ENCODE results near the gene REM2.

REM2 gene, protein sequence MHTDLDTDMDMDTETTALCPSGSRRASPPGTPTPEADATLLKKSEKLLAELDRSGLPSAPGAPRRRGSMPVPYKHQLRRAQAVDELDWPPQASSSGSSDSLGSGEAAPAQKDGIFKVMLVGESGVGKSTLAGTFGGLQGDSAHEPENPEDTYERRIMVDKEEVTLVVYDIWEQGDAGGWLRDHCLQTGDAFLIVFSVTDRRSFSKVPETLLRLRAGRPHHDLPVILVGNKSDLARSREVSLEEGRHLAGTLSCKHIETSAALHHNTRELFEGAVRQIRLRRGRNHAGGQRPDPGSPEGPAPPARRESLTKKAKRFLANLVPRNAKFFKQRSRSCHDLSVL

DNA sequence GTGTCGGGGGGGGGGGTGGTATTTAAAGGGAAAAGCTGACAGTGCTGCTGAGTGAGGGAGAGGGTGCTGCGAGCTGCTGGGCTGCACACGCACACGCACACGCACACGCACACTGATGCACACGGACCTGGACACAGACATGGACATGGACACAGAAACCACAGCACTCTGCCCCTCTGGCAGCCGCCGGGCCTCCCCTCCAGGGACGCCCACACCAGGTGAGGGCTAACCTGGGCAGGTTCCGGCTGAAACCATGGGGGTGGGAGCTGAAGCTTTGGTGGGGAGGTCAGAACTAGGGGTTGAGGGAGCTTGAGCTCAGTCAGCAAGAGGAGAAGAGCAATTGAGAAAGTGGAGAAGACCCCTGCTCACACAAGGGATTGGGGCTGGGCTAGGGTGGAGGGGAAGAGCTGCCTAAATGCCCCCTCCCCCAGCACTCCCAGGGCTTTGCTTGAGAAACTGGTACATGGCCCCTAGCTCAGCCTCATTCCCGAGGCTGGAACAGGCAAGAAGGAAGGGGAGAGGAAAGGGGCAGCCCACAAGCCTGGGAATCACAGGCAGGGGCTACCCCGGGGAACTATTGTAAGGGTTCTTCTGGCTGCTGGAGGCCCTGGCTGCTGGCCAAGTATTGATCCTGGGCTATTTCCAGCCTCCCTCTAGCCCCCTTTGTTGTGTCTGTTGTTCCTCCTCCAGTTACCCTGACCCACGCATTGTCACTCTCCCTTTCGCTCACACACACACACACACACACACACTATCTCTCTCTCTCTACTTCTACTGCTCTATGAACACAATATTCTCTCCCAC is at the start of gene REM2:
REM2 (plus strand) TSS at position 50 of the 804 bp plus-strand sequence; CDS start at position 116, 66 bp downstream.
- DNase-seq = no peak

DNA sequence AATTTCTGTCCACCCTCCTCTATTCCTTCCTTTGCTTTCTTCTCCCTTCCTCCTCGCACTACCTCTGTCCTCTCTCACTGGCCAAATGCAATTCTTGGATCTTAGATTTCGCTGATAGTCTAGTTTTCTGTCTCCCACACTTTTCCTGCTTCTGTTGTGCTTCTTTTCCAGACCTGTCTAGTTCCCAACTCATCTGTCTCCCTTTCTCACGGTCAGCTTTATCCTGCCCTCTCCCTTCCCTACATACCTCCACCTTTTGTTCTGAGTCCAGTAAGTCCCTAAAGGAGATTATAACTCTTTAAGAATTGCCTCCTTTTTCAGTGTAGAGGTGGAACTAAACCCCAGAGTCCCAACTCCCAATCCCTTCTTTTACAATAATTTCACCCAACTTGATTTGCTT is 47.5 kb upstream of the REM2 start:
- no peak for DNase-seq

DNA sequence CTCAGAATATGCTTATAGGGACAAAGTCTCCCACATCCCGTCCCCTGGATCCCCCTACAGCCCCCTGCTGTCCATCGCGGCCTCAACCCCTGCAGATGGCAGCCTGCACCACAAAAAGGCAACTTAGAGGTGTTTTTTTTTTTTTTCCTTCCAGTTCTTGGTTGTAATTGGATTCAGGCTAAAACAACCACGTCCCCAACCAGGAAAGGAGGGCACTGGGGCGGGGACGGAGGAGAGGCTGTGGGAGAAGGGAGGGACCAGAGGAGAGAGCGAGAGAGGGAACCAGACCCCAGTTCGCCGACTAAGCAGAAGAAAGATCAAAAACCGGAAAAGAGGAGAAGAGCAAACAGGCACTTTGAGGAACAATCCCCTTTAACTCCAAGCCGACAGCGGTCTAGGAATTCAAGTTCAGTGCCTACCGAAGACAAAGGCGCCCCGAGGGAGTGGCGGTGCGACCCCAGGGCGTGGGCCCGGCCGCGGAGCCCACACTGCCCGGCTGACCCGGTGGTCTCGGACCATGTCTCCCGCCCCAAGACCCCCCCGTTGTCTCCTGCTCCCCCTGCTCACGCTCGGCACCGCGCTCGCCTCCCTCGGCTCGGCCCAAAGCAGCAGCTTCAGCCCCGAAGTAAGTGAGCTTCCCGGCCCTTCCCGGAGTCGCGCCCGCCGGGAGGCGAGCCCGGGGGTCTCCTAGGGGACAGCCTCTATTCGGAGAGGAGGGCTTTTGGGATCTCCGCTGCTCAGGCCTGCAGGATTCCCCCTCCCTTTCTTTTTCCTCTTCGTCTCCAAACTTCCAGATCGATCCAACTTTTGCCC is 46.5 kb upstream of the REM2 start, which contains the start of gene MMP14:
MMP14 (plus strand) TSS at position 285 of the 813 bp plus-strand sequence; CDS start at position 518, 233 bp downstream.
- no peak for DNase-seq

DNA sequence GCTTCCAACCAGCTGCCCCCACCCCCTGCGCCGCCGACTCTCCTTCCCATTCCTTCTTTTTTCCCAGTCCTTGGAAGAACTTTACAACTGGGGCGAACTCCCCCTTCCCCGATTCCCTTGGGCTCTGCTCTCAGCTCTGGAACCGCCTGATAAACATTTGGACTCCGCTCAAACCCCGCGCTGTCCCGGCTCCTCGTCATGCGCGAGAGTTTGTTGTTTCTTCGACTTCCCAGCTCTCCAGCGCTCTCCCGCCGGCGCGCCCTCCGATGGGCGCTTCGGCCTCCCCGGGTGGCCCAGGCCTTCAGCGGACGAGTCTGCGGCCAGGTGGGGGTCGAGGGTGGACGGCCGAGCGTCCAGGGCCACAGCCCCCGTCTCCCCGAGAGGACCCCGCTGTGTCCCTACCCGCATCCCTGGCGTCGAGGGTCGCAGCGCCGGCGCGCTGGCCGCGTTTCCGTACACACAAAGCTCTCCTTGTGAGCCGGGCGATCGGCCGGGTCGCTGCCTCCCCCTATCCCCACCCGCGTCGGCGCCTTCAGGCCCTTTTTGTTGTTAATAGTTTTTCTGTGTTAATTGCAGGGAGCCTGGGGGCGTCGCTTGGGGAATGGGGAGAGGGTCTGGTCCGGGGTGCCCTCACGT is 45.8 kb upstream of the REM2 start:
- DNase-seq = no peak

DNA sequence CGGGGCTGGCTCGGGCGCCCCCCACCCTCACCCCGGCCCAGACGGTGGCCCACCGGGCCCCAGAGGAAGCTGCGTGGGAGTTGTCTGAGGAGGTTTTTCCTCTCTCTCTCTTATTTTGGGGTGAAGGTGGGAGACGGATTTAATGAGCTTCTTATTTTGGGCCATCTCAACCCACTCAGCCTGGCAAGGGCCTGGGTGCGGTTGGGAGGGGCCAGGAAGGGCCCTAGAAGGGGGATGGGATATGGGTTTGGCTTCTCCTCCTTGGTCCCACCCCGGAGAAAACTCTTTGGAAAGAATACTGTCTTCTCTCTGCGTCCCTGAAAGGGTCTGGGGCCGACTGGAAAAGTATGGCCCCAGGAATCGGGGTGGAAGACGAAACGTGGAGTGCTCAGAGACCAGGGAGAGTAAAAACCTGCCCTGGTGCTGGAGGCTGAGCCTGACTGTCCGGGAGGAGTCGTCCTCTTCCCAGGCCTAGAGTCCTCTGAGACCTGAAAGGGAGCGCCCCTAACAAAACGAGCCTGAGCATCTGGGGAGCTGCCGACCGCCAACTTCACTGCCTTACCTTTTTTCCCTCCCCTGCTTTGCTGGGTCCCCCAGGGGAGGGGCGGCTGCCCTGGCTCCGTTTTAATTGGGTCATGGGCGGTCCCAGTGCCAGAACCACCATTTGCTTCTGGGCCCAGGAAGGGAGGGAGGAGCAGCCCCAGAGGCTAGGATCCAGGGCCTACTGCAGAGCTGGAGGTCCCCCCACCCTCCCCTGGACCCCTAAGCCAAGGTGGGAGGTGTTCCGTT is 45.1 kb upstream of the REM2 start:
- DNase-seq = no peak

DNA sequence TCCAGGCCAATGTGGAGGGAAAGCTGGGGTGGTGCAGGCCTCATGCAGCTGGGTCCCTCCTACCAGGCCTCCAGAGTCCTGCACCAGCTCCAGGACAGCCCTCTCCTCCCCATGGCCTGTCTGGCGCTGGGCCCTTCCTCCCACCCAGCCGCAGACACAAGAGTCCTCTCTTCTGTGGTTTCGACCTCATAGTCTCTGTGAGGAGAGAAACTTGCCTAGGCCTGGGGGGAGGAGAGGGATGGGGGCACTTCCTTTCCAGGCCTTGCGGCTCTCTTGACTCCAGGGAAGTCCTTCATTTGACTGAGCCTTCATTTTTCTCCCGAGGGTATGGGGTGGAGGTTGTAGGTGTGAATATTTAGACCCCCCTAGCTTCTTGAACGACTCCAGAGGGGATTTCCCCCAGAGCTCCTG is 44.4 kb upstream of the REM2 start:
- DNase-seq = no peak

DNA sequence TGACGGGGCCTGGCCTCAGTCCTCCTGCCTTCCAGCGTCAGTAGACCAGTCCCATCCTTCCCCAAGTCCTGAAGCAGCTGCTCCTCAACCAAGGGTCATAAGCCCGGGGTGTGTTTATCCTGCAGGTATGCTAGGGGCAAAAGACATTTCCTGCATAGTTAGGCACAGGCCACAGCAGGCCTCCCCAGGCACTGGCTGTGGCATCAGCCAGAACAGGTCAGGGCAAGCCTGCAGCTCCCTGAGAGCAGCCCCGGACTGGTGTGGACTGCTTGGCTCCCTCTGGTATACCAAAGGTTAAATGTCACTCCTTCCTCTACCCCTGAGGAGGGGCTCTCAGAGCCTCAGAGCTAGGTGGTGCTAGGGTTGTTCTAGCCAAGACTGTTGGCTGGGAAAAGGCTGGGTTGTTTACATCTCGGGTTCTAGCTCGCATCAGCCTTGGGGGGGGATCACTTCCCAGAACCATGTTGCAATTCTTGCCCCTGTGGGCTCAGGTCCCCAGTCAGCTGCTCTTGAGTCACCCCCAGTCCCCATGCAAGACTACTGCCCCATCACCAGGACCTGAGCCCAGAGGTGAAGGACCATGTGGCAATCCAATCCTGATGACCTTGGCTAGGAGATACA is 43.8 kb upstream of the REM2 start:
- no peak for DNase-seq

DNA sequence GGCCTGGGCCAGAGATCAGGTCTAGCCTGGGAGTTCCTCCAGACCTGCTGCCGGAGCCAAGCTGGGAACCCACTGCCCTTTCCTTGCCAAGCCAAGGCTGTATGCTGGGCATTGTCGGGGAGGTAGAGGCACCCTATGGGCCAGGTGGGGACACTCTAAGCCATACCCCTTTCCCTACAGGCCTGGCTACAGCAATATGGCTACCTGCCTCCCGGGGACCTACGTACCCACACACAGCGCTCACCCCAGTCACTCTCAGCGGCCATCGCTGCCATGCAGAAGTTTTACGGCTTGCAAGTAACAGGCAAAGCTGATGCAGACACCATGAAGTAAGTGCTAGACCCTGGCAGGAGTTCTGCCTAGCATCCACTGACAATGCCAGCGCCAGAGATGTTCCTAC is 41.7 kb upstream of the REM2 start:
- no peak for DNase-seq

DNA sequence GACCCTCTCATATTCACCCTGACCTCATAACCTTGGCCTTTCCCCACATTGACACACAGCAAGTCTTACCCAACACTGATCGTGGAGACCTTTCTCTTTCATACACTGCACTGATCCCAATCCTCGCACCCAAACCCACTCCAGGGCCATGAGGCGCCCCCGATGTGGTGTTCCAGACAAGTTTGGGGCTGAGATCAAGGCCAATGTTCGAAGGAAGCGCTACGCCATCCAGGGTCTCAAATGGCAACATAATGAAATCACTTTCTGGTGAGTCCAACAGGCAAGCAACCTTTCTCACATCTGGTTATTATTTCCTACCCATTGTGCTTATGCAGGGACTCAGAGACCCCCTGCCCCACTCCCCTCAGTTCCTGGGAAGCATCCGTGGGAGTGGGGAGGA is 41.3 kb upstream of the REM2 start:
- DNase-seq = no peak

DNA sequence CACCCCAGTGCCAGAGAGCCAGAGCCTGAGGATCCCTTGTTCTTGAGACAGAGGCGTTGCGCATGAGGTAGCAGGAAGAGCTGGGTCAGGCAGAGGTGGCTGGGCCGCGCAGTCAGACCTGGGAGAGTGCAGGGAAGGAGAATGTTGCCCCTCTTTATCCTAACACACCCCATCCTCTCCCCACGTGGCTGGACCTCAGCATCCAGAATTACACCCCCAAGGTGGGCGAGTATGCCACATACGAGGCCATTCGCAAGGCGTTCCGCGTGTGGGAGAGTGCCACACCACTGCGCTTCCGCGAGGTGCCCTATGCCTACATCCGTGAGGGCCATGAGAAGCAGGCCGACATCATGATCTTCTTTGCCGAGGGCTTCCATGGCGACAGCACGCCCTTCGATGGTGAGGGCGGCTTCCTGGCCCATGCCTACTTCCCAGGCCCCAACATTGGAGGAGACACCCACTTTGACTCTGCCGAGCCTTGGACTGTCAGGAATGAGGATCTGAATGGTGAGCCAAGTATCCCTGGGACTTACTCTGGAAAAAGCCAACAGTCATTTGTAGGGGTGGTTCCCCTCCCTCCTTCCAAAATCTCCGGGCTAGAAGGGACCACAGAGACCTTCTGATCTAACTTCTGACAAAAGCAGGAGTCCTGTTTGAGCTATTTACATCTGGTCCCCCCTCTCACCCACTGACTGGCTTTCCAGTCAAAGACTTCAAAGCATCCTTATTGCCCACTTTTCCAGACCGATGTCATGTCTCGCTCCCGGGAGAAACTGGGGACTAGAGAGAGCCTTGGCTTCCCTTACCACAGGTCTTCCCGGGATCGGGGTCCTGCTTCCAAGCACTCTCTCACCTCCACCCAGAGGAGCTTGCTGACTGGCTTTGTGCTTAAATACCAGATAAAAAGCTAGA is 40.6 kb upstream of the REM2 start:
- DNase-seq = no peak

DNA sequence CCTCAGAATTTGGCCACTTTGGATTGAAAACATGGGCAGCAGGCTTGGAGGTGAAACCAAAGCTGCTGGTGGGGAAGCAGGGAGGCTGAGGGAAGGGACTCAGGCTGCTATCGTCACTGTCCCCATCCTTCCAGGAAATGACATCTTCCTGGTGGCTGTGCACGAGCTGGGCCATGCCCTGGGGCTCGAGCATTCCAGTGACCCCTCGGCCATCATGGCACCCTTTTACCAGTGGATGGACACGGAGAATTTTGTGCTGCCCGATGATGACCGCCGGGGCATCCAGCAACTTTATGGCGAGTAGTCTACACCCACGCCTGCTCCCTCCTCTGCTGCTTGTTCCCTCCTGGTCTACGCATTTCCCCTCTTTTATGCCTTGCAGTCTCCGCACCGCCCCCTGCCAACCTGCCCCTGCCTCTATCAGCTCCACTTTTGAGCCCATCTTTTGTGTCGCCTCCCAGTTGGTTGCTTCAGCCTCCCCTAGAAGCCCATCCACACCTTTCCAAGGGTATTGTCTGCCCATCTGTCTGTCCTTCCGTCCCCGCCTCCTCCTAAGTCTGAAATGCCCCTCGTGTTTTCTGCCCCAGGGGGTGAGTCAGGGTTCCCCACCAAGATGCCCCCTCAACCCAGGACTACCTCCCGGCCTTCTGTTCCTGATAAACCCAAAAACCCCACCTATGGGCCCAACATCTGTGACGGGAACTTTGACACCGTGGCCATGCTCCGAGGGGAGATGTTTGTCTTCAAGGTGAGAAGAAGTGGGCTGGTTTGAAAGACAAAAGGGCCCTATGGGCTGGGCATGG is 39.7 kb upstream of the REM2 start:
- no peak for DNase-seq

DNA sequence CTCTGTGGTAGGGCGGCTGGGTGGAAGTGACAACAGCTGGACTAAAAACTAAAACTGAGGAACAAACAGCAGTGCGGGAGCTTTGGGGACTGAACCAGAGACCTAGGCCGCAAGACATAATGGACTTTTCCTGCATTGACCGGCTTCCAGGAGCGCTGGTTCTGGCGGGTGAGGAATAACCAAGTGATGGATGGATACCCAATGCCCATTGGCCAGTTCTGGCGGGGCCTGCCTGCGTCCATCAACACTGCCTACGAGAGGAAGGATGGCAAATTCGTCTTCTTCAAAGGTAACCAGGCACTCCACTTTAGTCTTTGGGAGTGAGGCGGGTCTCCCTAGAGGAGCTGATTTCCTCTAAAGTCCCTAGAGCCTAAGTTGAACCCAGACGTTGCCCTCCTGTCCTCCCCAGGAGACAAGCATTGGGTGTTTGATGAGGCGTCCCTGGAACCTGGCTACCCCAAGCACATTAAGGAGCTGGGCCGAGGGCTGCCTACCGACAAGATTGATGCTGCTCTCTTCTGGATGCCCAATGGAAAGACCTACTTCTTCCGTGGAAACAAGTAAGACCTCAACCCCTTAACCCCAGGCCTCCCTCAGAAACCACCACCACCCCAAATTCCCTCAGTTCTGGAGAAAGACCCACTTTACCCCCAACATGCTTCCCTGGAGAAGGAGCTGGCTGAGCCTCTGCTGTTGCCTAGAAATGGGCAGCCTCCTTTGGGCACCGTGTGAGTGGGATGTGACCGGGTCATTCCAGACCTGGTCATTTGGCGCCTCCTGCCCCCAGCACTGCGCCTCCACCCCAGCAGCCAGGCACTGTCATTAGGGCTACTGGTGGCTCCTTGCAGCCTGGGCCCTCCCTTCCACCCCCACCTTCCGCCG is 38.6 kb upstream of the REM2 start:
- no peak for DNase-seq

DNA sequence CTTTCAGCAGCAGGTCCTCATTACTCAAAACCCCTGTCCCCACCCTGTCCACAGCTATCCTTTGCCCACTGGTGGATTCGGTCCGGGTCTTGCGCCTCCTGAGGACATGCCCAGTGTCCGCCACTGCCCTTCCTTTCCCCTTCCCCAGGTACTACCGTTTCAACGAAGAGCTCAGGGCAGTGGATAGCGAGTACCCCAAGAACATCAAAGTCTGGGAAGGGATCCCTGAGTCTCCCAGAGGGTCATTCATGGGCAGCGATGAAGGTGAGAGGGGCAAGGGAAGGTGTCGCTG is 38.0 kb upstream of the REM2 start:
- DNase-seq = no peak

DNA sequence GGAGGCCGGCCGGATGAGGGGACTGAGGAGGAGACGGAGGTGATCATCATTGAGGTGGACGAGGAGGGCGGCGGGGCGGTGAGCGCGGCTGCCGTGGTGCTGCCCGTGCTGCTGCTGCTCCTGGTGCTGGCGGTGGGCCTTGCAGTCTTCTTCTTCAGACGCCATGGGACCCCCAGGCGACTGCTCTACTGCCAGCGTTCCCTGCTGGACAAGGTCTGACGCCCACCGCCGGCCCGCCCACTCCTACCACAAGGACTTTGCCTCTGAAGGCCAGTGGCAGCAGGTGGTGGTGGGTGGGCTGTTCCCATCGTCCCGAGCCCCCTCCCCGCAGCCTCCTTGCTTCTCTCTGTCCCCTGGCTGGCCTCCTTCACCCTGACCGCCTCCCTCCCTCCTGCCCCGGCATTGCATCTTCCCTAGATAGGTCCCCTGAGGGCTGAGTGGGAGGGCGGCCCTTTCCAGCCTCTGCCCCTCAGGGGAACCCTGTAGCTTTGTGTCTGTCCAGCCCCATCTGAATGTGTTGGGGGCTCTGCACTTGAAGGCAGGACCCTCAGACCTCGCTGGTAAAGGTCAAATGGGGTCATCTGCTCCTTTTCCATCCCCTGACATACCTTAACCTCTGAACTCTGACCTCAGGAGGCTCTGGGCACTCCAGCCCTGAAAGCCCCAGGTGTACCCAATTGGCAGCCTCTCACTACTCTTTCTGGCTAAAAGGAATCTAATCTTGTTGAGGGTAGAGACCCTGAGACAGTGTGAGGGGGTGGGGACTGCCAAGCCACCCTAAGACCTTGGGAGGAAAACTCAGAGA is 37.0 kb upstream of the REM2 start:
- no peak for DNase-seq

DNA sequence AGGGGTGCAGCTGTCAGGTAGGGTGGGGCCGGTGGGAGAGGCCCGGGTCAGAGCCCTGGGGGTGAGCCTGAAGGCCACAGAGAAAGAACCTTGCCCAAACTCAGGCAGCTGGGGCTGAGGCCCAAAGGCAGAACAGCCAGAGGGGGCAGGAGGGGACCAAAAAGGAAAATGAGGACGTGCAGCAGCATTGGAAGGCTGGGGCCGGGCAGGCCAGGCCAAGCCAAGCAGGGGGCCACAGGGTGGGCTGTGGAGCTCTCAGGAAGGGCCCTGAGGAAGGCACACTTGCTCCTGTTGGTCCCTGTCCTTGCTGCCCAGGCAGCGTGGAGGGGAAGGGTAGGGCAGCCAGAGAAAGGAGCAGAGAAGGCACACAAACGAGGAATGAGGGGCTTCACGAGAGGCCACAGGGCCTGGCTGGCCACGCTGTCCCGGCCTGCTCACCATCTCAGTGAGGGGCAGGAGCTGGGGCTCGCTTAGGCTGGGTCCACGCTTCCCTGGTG is 36.2 kb upstream of the REM2 start:
- DNase-seq = no peak

DNA sequence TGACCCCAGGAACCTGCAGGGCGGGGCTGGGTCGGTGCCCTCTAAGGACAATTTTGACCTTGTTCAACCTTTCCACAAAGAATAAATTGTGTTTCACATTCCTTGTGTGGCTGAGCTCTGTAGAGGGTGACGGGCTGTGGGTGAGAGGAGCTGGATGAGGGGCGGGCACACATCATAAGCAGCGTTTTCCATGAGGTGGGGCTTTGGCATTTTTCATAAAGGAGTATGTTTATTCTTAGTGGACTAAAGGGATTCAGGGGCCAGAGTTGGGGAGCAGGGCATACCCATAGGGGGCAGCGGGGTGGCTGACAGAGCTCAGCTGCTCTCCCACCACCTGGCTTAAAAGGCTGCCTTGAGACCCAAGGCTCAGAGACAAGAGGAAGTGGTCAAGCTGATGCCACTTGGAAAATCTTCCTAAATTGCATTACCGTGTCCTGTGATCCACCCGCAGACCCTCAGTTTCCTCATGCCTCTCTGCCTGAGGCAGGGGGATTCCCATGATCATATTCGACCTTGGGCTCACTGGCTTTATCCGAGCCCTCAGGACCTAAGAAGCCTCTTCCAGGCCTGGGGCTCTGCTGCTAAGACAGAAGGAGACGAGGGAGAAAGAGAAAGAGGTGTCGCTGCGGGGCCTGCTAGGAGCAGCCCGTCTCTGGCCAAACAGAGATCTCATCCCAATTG is 35.2 kb upstream of the REM2 start:
- no peak for DNase-seq
